ENCODE measurements around the gene TXNDC17.
"Not testable (repeated sequence)": the region's sequence is repeated elsewhere in the genome, so short reads cannot be mapped to it uniquely, and the experiment has no call there.

The TXNDC17 gene

GRCh38 chr17:6684881-6685767, 44.3 kb downstream of the TXNDC17 start:
- no peak for DNase-seq

GRCh38 chr17:6686026-6686425, 45.2 kb downstream of the TXNDC17 start:
- no peak for DNase-seq

GRCh38 chr17:6688944-6689343, 48.1 kb downstream of the TXNDC17 start:
- no peak for DNase-seq

GRCh38 chr17:6690641-6691040, 49.8 kb downstream of the TXNDC17 start:
- DNase-seq, result no peak

GRCh38 chr17:6691546-6691945, 50.7 kb downstream of the TXNDC17 start:
- DNase-seq, result no peak

- not testable (repeated sequence) for DNase-seq
Observed at GRCh38 chr17:6691958-6692357, 51.1 kb downstream of the TXNDC17 start.
